ENCODE results near the gene ANOS1. TPM values are rescaled to one million over a fixed set of nuclear protein-coding genes. Genes with fewer than 3 reads are reported as not detected.

The ANOS1 gene
- total RNA-seq, 1 experiment from 2014 or later: 54.9 TPM

GRCh38 chrX:8653956-8654355 is 78.0 kb downstream of the ANOS1 start:
- Histone ChIP-seq H3K79me2 (ENCODE audit: insufficient read depth, low read length) (peaks cover 20% of the 10 kb centered on the region; the same call in 1 of the 2 replicates), H4K91ac (ENCODE audit: insufficient read length, low read depth, low read length) (no peak overlapping the region), H4K8ac (replicated peaks; ENCODE audit: insufficient read length, low read depth, low read length) (no peak overlapping the region), H3K27ac (ENCODE audit: insufficient read length, low read depth, low read length) (no peak overlapping the region), H3K4ac (ENCODE audit: low read depth, low read length) (no peak overlapping the region), H2BK120ac (ENCODE audit: low read depth, low read length, poor library complexity, severe bottlenecking) (no peak overlapping the region), H3K27me3 (ENCODE audit: insufficient read depth, low read length) (no peaks in the 10 kb centered on the region), H3K79me1 (ENCODE audit: insufficient read depth, low read depth, low read length, poor library complexity, severe bottlenecking) (peaks cover under 1% of the 10 kb centered on the region), H2BK20ac (ENCODE audit: low read depth, low read length, poor library complexity, severe bottlenecking) (no peak overlapping the region), H3T11ph (ENCODE audit: low read length) (no peak overlapping the region), H3K4me2 (ENCODE audit: insufficient read depth, insufficient read length, low read length) (no peak overlapping the region), H3K18ac (ENCODE audit: insufficient read length, low read depth, low read length) (no peak overlapping the region), H2BK5ac (ENCODE audit: insufficient read length, low read length) (no peak overlapping the region), H2BK12ac (ENCODE audit: insufficient read length, low read depth, low read length) (no peak overlapping the region), H3K23me2 (ENCODE audit: insufficient read length, low read depth, low read length, poor library complexity, severe bottlenecking) (no peaks in the 10 kb centered on the region), H3K23ac (ENCODE audit: insufficient read length, low read depth, low read length) (no peak overlapping the region), H4K20me1 (ENCODE audit: control insufficient read depth, insufficient read depth, insufficient read length) (no peaks in the 10 kb centered on the region), H3K4me1 (ENCODE audit: insufficient read depth, low read length) (peaks cover 18% of the 10 kb centered on the region; the same call in 1 of the 2 replicates), H2BK15ac (ENCODE audit: low read depth, low read length) (no peak overlapping the region), H3K9ac (ENCODE audit: extremely low read depth, insufficient read length, low read length) (no peak overlapping the region), H2AFZ (ENCODE audit: low read length) (no peak overlapping the region), H3K14ac (ENCODE audit: insufficient read depth, low read length) (no peak overlapping the region), H4K5ac (ENCODE audit: insufficient read length, low read depth, low read length) (no peak overlapping the region), H3K9me3 (ENCODE audit: control insufficient read depth, low read depth, low read length) (peaks cover 8% of the 10 kb centered on the region), H3K56ac (ENCODE audit: insufficient read length, low read depth, low read length) (no peak overlapping the region), H2AK5ac (ENCODE audit: insufficient read length, low read length) (no peak overlapping the region)
- Mint-ChIP-seq H3K27me3 (ENCODE audit: low read depth) (no peaks in the 10 kb centered on the region), H3K36me3 (ENCODE audit: insufficient read depth in 1 of 3, low read depth in 3 of 3) (peaks cover 47 to 62% (median 54%) of the 10 kb centered on the region in 3 experiments), H3K27ac (no peak overlapping the region), H3K9me3 (peaks cover 21 to 34% of the 10 kb centered on the region in 2 experiments; a peak in 4 of 5 replicates), H3K4me1 (peaks cover 21 to 23% of the 10 kb centered on the region in 2 experiments), H3K4me3 (no peak overlapping the region)
- no CpG with 5 or more reads among the region's 2 CpGs for WGBS (ENCODE audit: extremely low coverage, insufficient read length, low lambda C conversion rate)
- TF ChIP-seq, protein P1, sequence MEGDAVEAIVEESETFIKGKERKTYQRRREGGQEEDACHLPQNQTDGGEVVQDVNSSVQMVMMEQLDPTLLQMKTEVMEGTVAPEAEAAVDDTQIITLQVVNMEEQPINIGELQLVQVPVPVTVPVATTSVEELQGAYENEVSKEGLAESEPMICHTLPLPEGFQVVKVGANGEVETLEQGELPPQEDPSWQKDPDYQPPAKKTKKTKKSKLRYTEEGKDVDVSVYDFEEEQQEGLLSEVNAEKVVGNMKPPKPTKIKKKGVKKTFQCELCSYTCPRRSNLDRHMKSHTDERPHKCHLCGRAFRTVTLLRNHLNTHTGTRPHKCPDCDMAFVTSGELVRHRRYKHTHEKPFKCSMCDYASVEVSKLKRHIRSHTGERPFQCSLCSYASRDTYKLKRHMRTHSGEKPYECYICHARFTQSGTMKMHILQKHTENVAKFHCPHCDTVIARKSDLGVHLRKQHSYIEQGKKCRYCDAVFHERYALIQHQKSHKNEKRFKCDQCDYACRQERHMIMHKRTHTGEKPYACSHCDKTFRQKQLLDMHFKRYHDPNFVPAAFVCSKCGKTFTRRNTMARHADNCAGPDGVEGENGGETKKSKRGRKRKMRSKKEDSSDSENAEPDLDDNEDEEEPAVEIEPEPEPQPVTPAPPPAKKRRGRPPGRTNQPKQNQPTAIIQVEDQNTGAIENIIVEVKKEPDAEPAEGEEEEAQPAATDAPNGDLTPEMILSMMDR (conservative IDR thresholded peaks at IDR 0.05): no peak
- DNase-seq: no peak
